Naive thymus-derived CD4-positive, alpha-beta T cell (primary cell): ENCODE results near the gene HACD2. TPM values are rescaled to one million over a fixed set of nuclear protein-coding genes. Genes with fewer than 3 reads are reported as not detected.

ENCODE experiments used
- polyA plus RNA-seq, 2 donors: library from polyadenylated mRNA; unstranded; fragments of 300-500 nt; fragmentation: Illumina TruSeq; gene quantifications; one replicate each; pipeline ENCODE4 v1.2.3, GENCODE V29; 2021
- total RNA-seq, 6 experiments: library from RNA in 5 of 6; stranded (reverse) in 5 of 6; gene quantifications; 1 replicate in 5 of 6; 2 replicates in 1 of 6; pipeline ENCODE4 v1.2.3 and lab custom pipeline; 2021 to 2026

Gene HACD2
- total and polyA plus RNA-seq, 7 experiments from 2014 or later: 14.7 to 28.3 (median 19.8) TPM

Other genes starting within 250 kb of the HACD2 start
- gene ADCY5, start 136.0 kb downstream of the HACD2 start, total RNA-seq: not detected
- under 1 TPM in 1 of 2 donors, not detected in 1; 0.07 TPM for gene ADCY5, start 136.0 kb downstream of the HACD2 start, polyA plus RNA-seq